ENCODE measurements around the gene BICRA.

The BICRA gene

DNA sequence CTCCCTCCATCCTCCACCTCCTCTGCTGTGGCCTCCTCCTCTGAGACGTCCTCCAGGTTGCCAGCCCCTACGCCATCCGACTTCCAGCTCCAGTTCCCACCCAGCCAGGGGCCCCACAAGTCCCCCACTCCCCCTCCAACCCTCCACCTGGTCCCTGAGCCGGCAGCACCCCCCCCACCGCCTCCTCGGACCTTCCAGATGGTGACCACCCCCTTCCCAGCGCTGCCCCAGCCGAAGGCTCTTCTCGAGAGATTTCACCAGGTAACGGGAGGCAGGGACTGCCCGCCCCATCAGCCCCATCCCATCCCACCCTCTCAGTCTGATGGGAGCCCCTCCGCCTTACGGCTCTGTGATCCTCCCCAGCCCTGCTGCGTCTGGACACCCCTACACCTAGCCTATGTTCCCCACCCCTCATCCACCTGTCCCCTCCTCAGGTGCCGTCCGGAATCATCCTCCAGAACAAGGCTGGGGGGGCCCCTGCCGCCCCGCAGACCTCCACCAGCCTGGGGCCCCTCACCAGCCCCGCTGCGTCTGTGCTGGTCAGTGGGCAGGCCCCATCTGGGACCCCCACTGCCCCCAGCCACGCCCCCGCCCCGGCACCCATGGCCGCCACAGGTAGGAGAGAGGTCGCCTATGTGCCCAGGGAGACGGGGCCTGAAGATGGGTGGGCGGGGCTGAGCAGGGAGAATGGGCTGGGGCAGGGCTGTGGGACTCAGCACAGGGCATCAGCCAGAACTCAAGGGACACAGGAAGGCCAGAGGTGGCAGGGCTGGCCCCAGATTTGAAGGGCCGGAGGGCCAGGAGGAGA is 85.7 kb downstream of the BICRA start:
- no peaks in the 10 kb centered on the region for H3K79me2 ChIP-seq (ENCODE audit: insufficient read depth, low read length)
- H3K4me2 ChIP-seq (ENCODE audit: insufficient read depth, low read length), result no peak overlapping the region
- H4K20me1 ChIP-seq (ENCODE audit: insufficient read depth, low read length), result peaks cover 33% of the 10 kb centered on the region
- H3K27me3 ChIP-seq (ENCODE audit: insufficient read depth, low read length, poor library complexity), result no peaks in the 10 kb centered on the region
- no peaks in the 10 kb centered on the region for H3K4me1 ChIP-seq (ENCODE audit: insufficient read depth, low read length)
- TF ChIP-seq, protein P1, sequence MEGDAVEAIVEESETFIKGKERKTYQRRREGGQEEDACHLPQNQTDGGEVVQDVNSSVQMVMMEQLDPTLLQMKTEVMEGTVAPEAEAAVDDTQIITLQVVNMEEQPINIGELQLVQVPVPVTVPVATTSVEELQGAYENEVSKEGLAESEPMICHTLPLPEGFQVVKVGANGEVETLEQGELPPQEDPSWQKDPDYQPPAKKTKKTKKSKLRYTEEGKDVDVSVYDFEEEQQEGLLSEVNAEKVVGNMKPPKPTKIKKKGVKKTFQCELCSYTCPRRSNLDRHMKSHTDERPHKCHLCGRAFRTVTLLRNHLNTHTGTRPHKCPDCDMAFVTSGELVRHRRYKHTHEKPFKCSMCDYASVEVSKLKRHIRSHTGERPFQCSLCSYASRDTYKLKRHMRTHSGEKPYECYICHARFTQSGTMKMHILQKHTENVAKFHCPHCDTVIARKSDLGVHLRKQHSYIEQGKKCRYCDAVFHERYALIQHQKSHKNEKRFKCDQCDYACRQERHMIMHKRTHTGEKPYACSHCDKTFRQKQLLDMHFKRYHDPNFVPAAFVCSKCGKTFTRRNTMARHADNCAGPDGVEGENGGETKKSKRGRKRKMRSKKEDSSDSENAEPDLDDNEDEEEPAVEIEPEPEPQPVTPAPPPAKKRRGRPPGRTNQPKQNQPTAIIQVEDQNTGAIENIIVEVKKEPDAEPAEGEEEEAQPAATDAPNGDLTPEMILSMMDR (IDR thresholded peaks at IDR 0.05; ENCODE audit: borderline replicate concordance, extremely low read depth, low read length, poor library complexity, severe bottlenecking), result no peak
- no peak for TF ChIP-seq EZH2 (IDR thresholded peaks at IDR 0.05; ENCODE audit: borderline replicate concordance, low read depth, low read length, severe bottlenecking)
- DNase-seq, result no peak
- H3K27ac ChIP-seq (ENCODE audit: low read length), result no peak overlapping the region
- H3K4me3 ChIP-seq (ENCODE audit: low read depth in 1 of 2, low read length in 2 of 2), result no peak overlapping the region
- H3K9me3 ChIP-seq (ENCODE audit: insufficient read depth, low read length, severe bottlenecking), result no peaks in the 10 kb centered on the region
- no peak overlapping the region for H2AFZ ChIP-seq (ENCODE audit: low read depth, low read length)
- ATAC-seq (ENCODE audit: insufficient read depth, low read depth), result no peak
- no peak overlapping the region for H3K9ac ChIP-seq (ENCODE audit: low read depth, low read length)
- peaks cover 38% of the 10 kb centered on the region for H3K36me3 ChIP-seq (ENCODE audit: insufficient read depth, low read length)

DNA sequence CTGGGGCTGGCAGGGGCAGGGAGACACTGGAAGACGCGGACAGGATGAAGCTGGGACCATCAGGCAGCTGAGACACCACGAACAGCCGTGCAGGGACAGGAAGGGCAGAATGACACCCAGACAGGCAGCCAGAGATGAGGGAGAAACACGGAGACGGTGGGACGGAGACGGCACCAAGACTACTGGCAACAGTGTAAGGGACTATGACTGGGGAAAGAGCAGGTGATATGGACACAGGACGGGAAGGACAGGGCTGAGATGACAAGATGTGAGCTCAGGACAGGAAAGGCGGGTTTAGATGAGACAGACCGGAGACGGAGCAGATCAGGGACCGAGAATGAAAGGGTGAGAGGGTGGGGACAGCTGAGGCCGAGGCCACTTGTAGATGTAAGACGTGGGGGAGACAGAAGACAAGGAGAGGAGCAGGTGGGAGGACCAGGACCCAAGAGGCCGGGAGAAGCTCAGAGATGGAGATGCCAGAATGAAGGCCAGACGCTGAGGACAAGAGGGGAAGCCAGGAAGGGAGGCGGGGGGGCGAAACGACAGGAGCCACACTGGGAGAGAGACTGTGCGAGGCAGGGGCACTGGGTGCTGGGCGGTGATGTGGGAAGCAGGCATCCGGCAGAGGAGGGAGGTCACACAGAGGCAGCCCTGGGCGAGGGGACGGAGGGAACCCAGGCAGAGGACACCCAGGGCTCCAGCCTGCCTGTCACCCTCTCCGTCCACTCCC is 86.8 kb downstream of the BICRA start:
- Histone ChIP-seq H2AFZ (ENCODE audit: low read depth, low read length) (no peak overlapping the region), H3K9ac (ENCODE audit: low read depth, low read length) (no peak overlapping the region), H4K20me1 (ENCODE audit: insufficient read depth, low read length) (peaks cover 36% of the 10 kb centered on the region), H3K27me3 (ENCODE audit: insufficient read depth, low read length, poor library complexity) (no peaks in the 10 kb centered on the region), H3K4me2 (ENCODE audit: insufficient read depth, low read length) (no peak overlapping the region), H3K4me1 (ENCODE audit: insufficient read depth, low read length) (no peaks in the 10 kb centered on the region), H3K36me3 (ENCODE audit: insufficient read depth, low read length) (peaks cover 42% of the 10 kb centered on the region), H3K27ac (ENCODE audit: low read length) (no peak overlapping the region), H3K9me3 (ENCODE audit: insufficient read depth, low read length, severe bottlenecking) (no peaks in the 10 kb centered on the region), H3K79me2 (ENCODE audit: insufficient read depth, low read length) (no peaks in the 10 kb centered on the region), H3K4me3 (ENCODE audit: low read depth in 1 of 2, low read length in 2 of 2) (no peak overlapping the region)
- no peak for ATAC-seq (ENCODE audit: insufficient read depth, low read depth)
- TF ChIP-seq, protein P1 (IDR thresholded peaks at IDR 0.05; ENCODE audit: borderline replicate concordance, extremely low read depth, low read length, poor library complexity, severe bottlenecking), result no peak
- no peak for TF ChIP-seq EZH2 (IDR thresholded peaks at IDR 0.05; ENCODE audit: borderline replicate concordance, low read depth, low read length, severe bottlenecking)
- DNase-seq, result no peak

DNA sequence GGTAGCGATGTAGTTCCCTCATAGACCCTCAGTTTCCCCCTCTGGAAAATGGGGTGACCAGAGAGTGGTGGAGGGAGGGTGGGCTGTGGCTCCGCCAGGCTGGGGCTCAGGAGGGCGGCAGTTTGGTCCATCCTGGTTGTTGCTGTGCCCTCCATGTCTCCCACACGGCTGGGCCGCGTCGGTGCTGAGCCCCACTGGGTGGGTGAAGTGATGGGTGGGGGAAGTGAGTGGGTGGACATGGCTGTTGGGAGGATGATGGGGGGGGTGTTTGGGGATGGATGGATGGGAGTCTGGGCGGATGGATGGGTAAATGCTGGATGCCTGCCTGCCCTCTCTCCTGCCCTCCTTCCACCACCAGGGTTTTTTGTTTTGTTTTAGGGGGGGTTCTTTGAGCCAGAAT is 87.7 kb downstream of the BICRA start:
- no peak for TF ChIP-seq EZH2 (IDR thresholded peaks at IDR 0.05; ENCODE audit: borderline replicate concordance, low read depth, low read length, severe bottlenecking)
- TF ChIP-seq, protein P1 (IDR thresholded peaks at IDR 0.05; ENCODE audit: borderline replicate concordance, extremely low read depth, low read length, poor library complexity, severe bottlenecking), result no peak
- Histone ChIP-seq H3K79me2 (ENCODE audit: insufficient read depth, low read length) (no peaks in the 10 kb centered on the region), H3K9me3 (ENCODE audit: insufficient read depth, low read length, severe bottlenecking) (no peaks in the 10 kb centered on the region), H3K4me1 (ENCODE audit: insufficient read depth, low read length) (no peaks in the 10 kb centered on the region), H4K20me1 (ENCODE audit: insufficient read depth, low read length) (peaks cover 36% of the 10 kb centered on the region), H3K27me3 (ENCODE audit: insufficient read depth, low read length, poor library complexity) (no peaks in the 10 kb centered on the region), H3K9ac (ENCODE audit: low read depth, low read length) (no peak overlapping the region), H3K36me3 (ENCODE audit: insufficient read depth, low read length) (peaks cover 47% of the 10 kb centered on the region), H3K4me2 (ENCODE audit: insufficient read depth, low read length) (no peak overlapping the region), H3K27ac (ENCODE audit: low read length) (no peak overlapping the region), H2AFZ (ENCODE audit: low read depth, low read length) (no peak overlapping the region), H3K4me3 (ENCODE audit: low read depth in 1 of 2, low read length in 2 of 2) (no peak overlapping the region)
- no peak for ATAC-seq (ENCODE audit: insufficient read depth, low read depth)
- DNase-seq, result no peak

Data from DND-41 (cell line).